Activated CD4-positive, alpha-beta T cell treated with anti-CD3 and anti-CD28 coated beads, Interleukin-10, Interleukin-2, amounts not matched to agents 100 ng/mL and 50 ng/mL, durations not matched to agents 16 hours and 8 hours (primary cell): ENCODE measurements around the gene ENPP1.
A peak's percentile ranks its signal among the peaks of the same experiment; 100 is the strongest.

Experiments
- DNase-seq: peaks from one replicate; pipeline ENCODE4 v3.0.0-alpha.2; 2020

Gene ENPP1

GRCh38 chr6:131787766-131788712, 19.8 kb upstream of the ENPP1 start:
- no peak for DNase-seq

- peak; percentile 64 for DNase-seq
Observed at GRCh38 chr6:131789219-131789618, 18.6 kb upstream of the ENPP1 start.

GRCh38 chr6:131791476-131791875, 16.3 kb upstream of the ENPP1 start:
- no peak for DNase-seq

GRCh38 chr6:131792091-131792496, 15.7 kb upstream of the ENPP1 start:
- DNase-seq, result peak; percentile 50

GRCh38 chr6:131795366-131795765, 12.5 kb upstream of the ENPP1 start:
- no peak for DNase-seq

- DNase-seq, result no peak
Observed at GRCh38 chr6:131802347-131802746, 5.5 kb upstream of the ENPP1 start.

GRCh38 chr6:131803007-131803769, 4.6 kb upstream of the ENPP1 start:
- DNase-seq, result no peak

GRCh38 chr6:131804131-131804530, 3.7 kb upstream of the ENPP1 start:
- no peak for DNase-seq

- DNase-seq, result no peak
Observed at GRCh38 chr6:131807321-131807643, 538 bp upstream of the ENPP1 start.

- DNase-seq, result no peak
Observed at GRCh38 chr6:131808460-131809269, 845 bp downstream of the ENPP1 start.

- DNase-seq, result no peak
Observed at GRCh38 chr6:131811500-131811899, 3.7 kb downstream of the ENPP1 start.

- DNase-seq, result no peak
Observed at GRCh38 chr6:131813991-131814390, 6.2 kb downstream of the ENPP1 start.

GRCh38 chr6:131816869-131817268, 9.0 kb downstream of the ENPP1 start:
- no peak for DNase-seq

- no peak for DNase-seq
Observed at GRCh38 chr6:131819572-131820124, 11.8 kb downstream of the ENPP1 start.

GRCh38 chr6:131821010-131821807, 13.4 kb downstream of the ENPP1 start:
- DNase-seq, result no peak

- DNase-seq, result no peak
Observed at GRCh38 chr6:131822119-131822518, 14.3 kb downstream of the ENPP1 start.

- DNase-seq, result no peak
Observed at GRCh38 chr6:131823276-131823902, 15.6 kb downstream of the ENPP1 start.

- DNase-seq, result no peak
Observed at GRCh38 chr6:131825946-131826345, 18.1 kb downstream of the ENPP1 start.

GRCh38 chr6:131828080-131828479, 20.3 kb downstream of the ENPP1 start:
- DNase-seq, result no peak

- DNase-seq, result no peak
Observed at GRCh38 chr6:131828951-131829350, 21.1 kb downstream of the ENPP1 start.

GRCh38 chr6:131831392-131831791, 23.6 kb downstream of the ENPP1 start:
- no peak for DNase-seq

- DNase-seq, result no peak
Observed at GRCh38 chr6:131831886-131832285, 24.1 kb downstream of the ENPP1 start.
